ENCODE data around the gene PKLR. TPM values are rescaled to one million over a fixed set of nuclear protein-coding genes. Genes with fewer than 3 reads are reported as not detected.

The PKLR gene
- total and polyA plus RNA-seq, 2 donors (not counting 3 experiments of a cell fraction or from before 2014, with no cell fraction given), result not detected

- no peak for FAIRE-seq
- Histone ChIP-seq H3K27me3 (ENCODE audit: control insufficient read depth in 2 of 2, insufficient read depth in 2 of 2, low read length in 2 of 2) (peaks cover 0 to 1% of the 10 kb centered on the region in 2 experiments), H3K9me3 (replicated peaks; ENCODE audit: control insufficient read depth, insufficient read depth, low read length) (no peaks in the 10 kb centered on the region), H3K27ac (ENCODE audit: insufficient read depth, low read depth, low read length) (no peak overlapping the region), H3K36me3 (ENCODE audit: control insufficient read depth in 2 of 2, extremely low read depth in 1 of 2, insufficient read depth in 2 of 2, low read length in 2 of 2) (no peaks in the 10 kb centered on the region), H3K9me1 (replicated peaks; ENCODE audit: control insufficient read depth, extremely low read depth, insufficient read depth, low read length) (no peaks in the 10 kb centered on the region), H2AFZ (ENCODE audit: low read depth, low read length) (no peak overlapping the region), H3K79me2 (ENCODE audit: control insufficient read depth, insufficient read depth, low read length) (no peaks in the 10 kb centered on the region), H4K20me1 (replicated peaks; ENCODE audit: control insufficient read depth, extremely low read depth, insufficient read depth, low read length) (no peaks in the 10 kb centered on the region), H3K4me3 (replicated peaks in 1 of 3; ENCODE audit: insufficient read depth in 1 of 3, low read depth in 1 of 3, low read length in 3 of 3) (no peak overlapping the region), H3K4me1 (ENCODE audit: control insufficient read depth, extremely low read depth, insufficient read depth, low read length) (no peaks in the 10 kb centered on the region), H3K9ac (replicated peaks; ENCODE audit: extremely low read depth, insufficient read depth, low read length) (no peak overlapping the region), H3K4me2 (ENCODE audit: insufficient read depth, low read length) (no peak overlapping the region)
- TF ChIP-seq FOS (IDR thresholded peaks at IDR 0.05; ENCODE audit: borderline replicate concordance, insufficient read depth, low read length), result no peak
- TF ChIP-seq MYC (IDR thresholded peaks at IDR 0.05; ENCODE audit: low read depth, low read length), result no peak
- no peak for TF ChIP-seq POLR2AphosphoS5 (IDR thresholded peaks at IDR 0.05; ENCODE audit: insufficient read depth, low read depth, low read length)
- TF ChIP-seq, protein P1, sequence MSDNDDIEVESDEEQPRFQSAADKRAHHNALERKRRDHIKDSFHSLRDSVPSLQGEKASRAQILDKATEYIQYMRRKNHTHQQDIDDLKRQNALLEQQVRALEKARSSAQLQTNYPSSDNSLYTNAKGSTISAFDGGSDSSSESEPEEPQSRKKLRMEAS (IDR thresholded peaks at IDR 0.05; ENCODE audit: insufficient read depth, insufficient read length), result no peak
- TF ChIP-seq EZH2 (IDR thresholded peaks at IDR 0.05; ENCODE audit: borderline replicate concordance, low read depth, low read length, severe bottlenecking), result no peak
- no peak for TF ChIP-seq GATA2 (IDR thresholded peaks at IDR 0.05; ENCODE audit: insufficient read depth, insufficient read length, low read depth, low read length)
- no peak for TF ChIP-seq POLR2A (IDR thresholded peaks at IDR 0.05; ENCODE audit: low read depth, low read length)
- no peak for TF ChIP-seq CTCF (IDR thresholded peaks at IDR 0.05; ENCODE audit: extremely low read depth in 1 of 2, insufficient read depth in 1 of 2, low read depth in 1 of 2, low read length in 2 of 2)
- ChIA-PET POLR2A (no interaction called here), CTCF (interaction anchor here (1.1 to 1.2 kb wide), 3 partner anchors 9 to 35 kb away, joined by 3 read pairs; no protein-coding TSS in a partner anchor)
- no peak for DNase-seq (ENCODE audit: low read depth, low spot score)
- dilution Hi-C loops (cut with MboI; ENCODE audit: extremely low pct_ligation_motif_present, low sequenced_read_pairs) (no loop called here), intact Hi-C loops (cut with micrococcal nuclease) (no loop called here)
- no TSS peak for BruUV-seq (replicated peaks)
Measured at GRCh38 chr1:155286544-155286943, 14.7 kb downstream of the PKLR start.
